H9 (cell line): ENCODE results near the gene ADI1. TPM values are rescaled to one million over a fixed set of nuclear protein-coding genes. Genes with fewer than 3 reads are reported as not detected.
A peak's percentile ranks its signal among the peaks of the same experiment; 100 is the strongest.

ENCODE experiments used
- DNase-seq: peaks from one replicate; pipeline ENCODE4 v3.0.0-alpha.2; 2017
- H2AFZ ChIP-seq: one replicate; pipeline ENCODE4 v1.6.1; 2013; ENCODE audit warnings: mild to moderate bottlenecking, low read length, control low read depth, moderate library complexity
- H2AK5ac ChIP-seq: 2 replicates; pipeline ENCODE4 v1.6.1; 2013; ENCODE audit warnings: low read length, control low read depth, mixed read lengths; ENCODE audit not compliant: insufficient read length
- H2BK120ac ChIP-seq: one replicate; pipeline ENCODE4 v1.6.1; 2013; ENCODE audit warnings: low read depth, mild to moderate bottlenecking, low read length, control low read depth, inconsistent platforms; ENCODE audit not compliant: poor library complexity, severe bottlenecking
- H2BK12ac ChIP-seq: 2 replicates; pipeline ENCODE4 v1.6.1; 2013; ENCODE audit warnings: low read length, control low read depth, mixed read lengths, low read depth; ENCODE audit not compliant: insufficient read length
- H2BK15ac ChIP-seq: 2 replicates; pipeline ENCODE4 v1.6.1; 2013; ENCODE audit warnings: low read depth, low read length, control low read depth
- H2BK20ac ChIP-seq: one replicate; pipeline ENCODE4 v1.6.1; 2013; ENCODE audit warnings: low read depth, mild to moderate bottlenecking, low read length, control low read depth, inconsistent platforms; ENCODE audit not compliant: poor library complexity, severe bottlenecking
- H2BK5ac ChIP-seq: 2 replicates; pipeline ENCODE4 v1.6.1; 2013; ENCODE audit warnings: low read length, control low read depth, mixed read lengths; ENCODE audit not compliant: insufficient read length
- H3K14ac ChIP-seq: 2 replicates; pipeline ENCODE4 v1.6.1; 2013; ENCODE audit warnings: low read length, control low read depth; ENCODE audit not compliant: insufficient read depth
- H3K18ac ChIP-seq: 2 replicates; pipeline ENCODE4 v1.6.1; 2013; ENCODE audit warnings: low read depth, mild to moderate bottlenecking, mixed read lengths, low read length, control low read depth; ENCODE audit not compliant: insufficient read length
- H3K23ac ChIP-seq: 2 replicates; pipeline ENCODE4 v1.6.1; 2013; ENCODE audit warnings: low read length, control low read depth, mixed read lengths, low read depth; ENCODE audit not compliant: insufficient read length
- H3K23me2 ChIP-seq: 2 replicates; pipeline ENCODE4 v1.6.1; 2013; ENCODE audit warnings: low read depth, mild to moderate bottlenecking, mixed read lengths, low read length, control low read depth; ENCODE audit not compliant: insufficient read length, poor library complexity, severe bottlenecking
- H3K27ac ChIP-seq: 2 replicates; pipeline ENCODE4 v1.5.1; 2013; ENCODE audit warnings: low read length, control low read depth, mixed read lengths, low read depth; ENCODE audit not compliant: insufficient read length
- H3K27me3 ChIP-seq: 2 replicates; pipeline ENCODE4 v1.6.1; 2013; ENCODE audit warnings: low read length, control low read depth, inconsistent platforms; ENCODE audit not compliant: insufficient read depth
- H3K4ac ChIP-seq: 2 replicates; pipeline ENCODE4 v1.6.1; 2013; ENCODE audit warnings: low read depth, mild to moderate bottlenecking, control low read depth, inconsistent platforms, low read length, moderate library complexity
- H3K4me1 ChIP-seq: 2 replicates; pipeline ENCODE4 v1.6.1; 2013; ENCODE audit warnings: low read length, control low read depth, inconsistent platforms; ENCODE audit not compliant: insufficient read depth
- H3K4me2 ChIP-seq: 2 replicates; pipeline ENCODE4 v1.6.1; 2013; ENCODE audit warnings: low read length, control low read depth, mixed read lengths; ENCODE audit not compliant: insufficient read length, insufficient read depth
- H3K56ac ChIP-seq: 2 replicates; pipeline ENCODE4 v1.6.1; 2013; ENCODE audit warnings: low read depth, mild to moderate bottlenecking, mixed read lengths, low read length, control low read depth; ENCODE audit not compliant: insufficient read length
- H3K79me1 ChIP-seq: 2 replicates; pipeline ENCODE4 v1.6.1; 2013; ENCODE audit warnings: low read depth, mild to moderate bottlenecking, moderate library complexity, low read length, control low read depth, inconsistent platforms; ENCODE audit not compliant: insufficient read depth, poor library complexity, severe bottlenecking
- H3K79me2 ChIP-seq: 2 replicates; pipeline ENCODE4 v1.6.1; 2013; ENCODE audit warnings: low read length, control low read depth, inconsistent platforms; ENCODE audit not compliant: insufficient read depth
- H3K9ac ChIP-seq: 2 replicates; pipeline ENCODE4 v1.6.1; 2013; ENCODE audit warnings: low read length, control low read depth, mixed read lengths; ENCODE audit not compliant: insufficient read length; ENCODE audit errors: extremely low read depth
- H3K9me3 ChIP-seq: one replicate; pipeline ENCODE4 v1.6.1; 2013; ENCODE audit warnings: low read depth, low read length, inconsistent platforms; ENCODE audit not compliant: control insufficient read depth
- H3T11ph ChIP-seq: one replicate; pipeline ENCODE4 v1.6.1; 2013; ENCODE audit warnings: mild to moderate bottlenecking, low read length, control low read depth, inconsistent platforms
- H4K20me1 ChIP-seq: one replicate; pipeline ENCODE4 v1.6.1; 2013; ENCODE audit not compliant: control insufficient read depth, insufficient read length, insufficient read depth
- H4K5ac ChIP-seq: 2 replicates; pipeline ENCODE4 v1.6.1; 2013; ENCODE audit warnings: low read depth, mild to moderate bottlenecking, mixed read lengths, low read length, control low read depth; ENCODE audit not compliant: insufficient read length
- H4K8ac ChIP-seq: replicated peaks from 2 replicates; pipeline ENCODE4 v1.6.1; 2013; ENCODE audit warnings: low read length, control low read depth, mixed read lengths, low read depth; ENCODE audit not compliant: insufficient read length
- H4K91ac ChIP-seq: 2 replicates; pipeline ENCODE4 v1.6.1; 2013; ENCODE audit warnings: low read depth, mild to moderate bottlenecking, moderate library complexity, mixed read lengths, low read length, control low read depth; ENCODE audit not compliant: insufficient read length
- H3K27ac Mint-ChIP-seq, 3 experiments: 2 replicates in 2 of 3; 3 replicates in 1 of 3; pipeline ENCODE4 v1.8.0; 2020 to 2021; ENCODE audit warnings: mixed read lengths in 3 of 3, mild to moderate bottlenecking in 1 of 3, moderate library complexity in 1 of 3
- H3K27me3 Mint-ChIP-seq: 2 replicates; pipeline ENCODE4 v1.8.0; 2021; ENCODE audit warnings: low read depth, mild to moderate bottlenecking, moderate library complexity, mixed read lengths
- H3K36me3 Mint-ChIP-seq, 3 experiments: 2 replicates in 2 of 3; 3 replicates in 1 of 3; pipeline ENCODE4 v1.8.0; 2020 to 2021; ENCODE audit warnings: low read depth in 3 of 3, mixed read lengths in 3 of 3; ENCODE audit not compliant: insufficient read depth in 1 of 3
- H3K4me1 Mint-ChIP-seq, 2 experiments: 2 replicates each; pipeline ENCODE4 v1.8.0; 2020; ENCODE audit warnings: mixed read lengths in 2 of 2
- H3K4me3 Mint-ChIP-seq, 2 experiments: 2 replicates in 1 of 2; 3 replicates in 1 of 2; pipeline ENCODE4 v1.8.0; 2020 to 2021; ENCODE audit warnings: mild to moderate bottlenecking in 2 of 2, mixed read lengths in 2 of 2, moderate library complexity in 1 of 2
- H3K9me3 Mint-ChIP-seq, 2 experiments: 2 replicates in 1 of 2; 3 replicates in 1 of 2; pipeline ENCODE4 v1.8.0; 2020; ENCODE audit warnings: mild to moderate bottlenecking in 2 of 2, mixed read lengths in 2 of 2, moderate library complexity in 1 of 2
- WGBS: extraction: QIAGEN DNeasy Blood & Tissue Kit; methylation state at CpG from one replicate; pipeline ENCODE4 v1.1.7; 2013; ENCODE audit warnings: missing lambda C conversion rate, low lambda C conversion rate, mixed read lengths; ENCODE audit not compliant: insufficient read length; ENCODE audit errors: extremely low coverage; 5-methylcytosine and 5-hydroxymethylcytosine counted together
- total RNA-seq: library from RNA; stranded (reverse); gene quantifications from 2 replicates; pipeline ENCODE4 v1.2.1, GENCODE V29; 2021
- TF ChIP-seq, protein P1 (sequence below): fragments of 200-600 bp; sonication (generic); conservative IDR thresholded peaks from 3 replicates; pipeline ENCODE4 v1.8.0; 2021; ENCODE audit warnings: antibody characterized with exemption, mild to moderate bottlenecking

The ADI1 gene
- total RNA-seq, 1 experiment from 2014 or later: 23.4 TPM

DNA sequence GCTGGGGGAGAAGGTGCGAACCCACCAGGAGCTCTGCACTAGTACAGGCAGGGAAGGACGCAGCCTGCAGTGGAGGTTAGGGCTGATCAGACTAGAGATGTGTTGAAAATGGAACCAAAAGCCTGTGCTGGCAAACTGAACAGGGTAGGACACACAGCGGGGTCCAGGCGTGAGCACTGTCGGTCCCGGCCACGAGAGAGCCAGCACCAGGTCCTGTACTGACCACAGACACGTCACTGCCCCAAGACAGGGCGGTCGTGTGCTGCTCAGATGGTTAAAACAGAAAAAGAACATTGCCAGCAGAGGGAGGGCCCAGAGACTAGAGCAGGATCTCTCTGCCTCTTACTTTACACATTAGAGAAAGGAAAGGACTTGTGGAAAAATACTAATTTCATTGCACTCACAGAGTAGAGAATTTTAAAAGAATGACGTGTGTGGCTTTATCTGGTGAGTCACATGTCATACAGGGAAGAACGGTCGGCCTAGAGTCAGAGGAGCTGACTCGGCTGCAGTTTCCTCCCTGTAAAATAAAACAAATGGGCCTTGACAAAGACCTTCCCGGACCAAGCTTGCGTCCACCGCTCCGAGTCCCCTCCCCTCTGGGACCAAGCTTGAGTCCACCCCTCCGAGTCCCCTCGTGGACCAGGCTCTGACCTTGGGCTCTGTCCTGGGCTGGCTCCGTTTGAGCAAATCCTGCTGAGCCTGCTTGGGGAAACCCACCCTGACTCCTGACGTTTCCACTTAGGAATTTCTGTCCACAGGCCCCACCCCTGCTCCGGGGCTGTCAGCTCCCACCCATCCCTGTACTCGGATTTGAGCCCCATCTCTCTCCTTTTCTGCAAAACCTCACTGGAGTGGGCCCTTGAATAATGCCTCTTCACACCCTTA lies 16.7 kb upstream of the ADI1 start:
- H3K27ac ChIP-seq: no peak overlapping the region
- peak overlapping the region; percentile 34 to 75 (median 62); a peak in 6 of 7 replicates for H3K27ac Mint-ChIP-seq

More for the DNA sequence above, 16.7 kb upstream of the ADI1 start:
- H3K79me2 ChIP-seq: no peaks in the 10 kb centered on the region
- H3K27me3 ChIP-seq: no peaks in the 10 kb centered on the region
- H3K14ac ChIP-seq: no peak overlapping the region; the same call in 1 of the 2 replicates
- H3K4me2 ChIP-seq: no peak overlapping the region
- TF ChIP-seq, protein P1, sequence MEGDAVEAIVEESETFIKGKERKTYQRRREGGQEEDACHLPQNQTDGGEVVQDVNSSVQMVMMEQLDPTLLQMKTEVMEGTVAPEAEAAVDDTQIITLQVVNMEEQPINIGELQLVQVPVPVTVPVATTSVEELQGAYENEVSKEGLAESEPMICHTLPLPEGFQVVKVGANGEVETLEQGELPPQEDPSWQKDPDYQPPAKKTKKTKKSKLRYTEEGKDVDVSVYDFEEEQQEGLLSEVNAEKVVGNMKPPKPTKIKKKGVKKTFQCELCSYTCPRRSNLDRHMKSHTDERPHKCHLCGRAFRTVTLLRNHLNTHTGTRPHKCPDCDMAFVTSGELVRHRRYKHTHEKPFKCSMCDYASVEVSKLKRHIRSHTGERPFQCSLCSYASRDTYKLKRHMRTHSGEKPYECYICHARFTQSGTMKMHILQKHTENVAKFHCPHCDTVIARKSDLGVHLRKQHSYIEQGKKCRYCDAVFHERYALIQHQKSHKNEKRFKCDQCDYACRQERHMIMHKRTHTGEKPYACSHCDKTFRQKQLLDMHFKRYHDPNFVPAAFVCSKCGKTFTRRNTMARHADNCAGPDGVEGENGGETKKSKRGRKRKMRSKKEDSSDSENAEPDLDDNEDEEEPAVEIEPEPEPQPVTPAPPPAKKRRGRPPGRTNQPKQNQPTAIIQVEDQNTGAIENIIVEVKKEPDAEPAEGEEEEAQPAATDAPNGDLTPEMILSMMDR: no peak
- no peak overlapping the region for H2BK120ac ChIP-seq
- no peaks in the 10 kb centered on the region for H3K79me1 ChIP-seq
- H3K23me2 ChIP-seq: no peaks in the 10 kb centered on the region
- no peak overlapping the region for H3K56ac ChIP-seq
- no peak overlapping the region for H3K9ac ChIP-seq
- H3K23ac ChIP-seq: no peak overlapping the region
- no peak overlapping the region for H2BK15ac ChIP-seq
- H2BK20ac ChIP-seq: no peak overlapping the region
- no peak for DNase-seq
- no peak overlapping the region for H3K18ac ChIP-seq
- no peaks in the 10 kb centered on the region for H3K9me3 ChIP-seq
- H2AK5ac ChIP-seq: no peak overlapping the region
- H3K4ac ChIP-seq: no peak overlapping the region
- no peaks in the 10 kb centered on the region; the same call in 1 of the 2 replicates for H3K4me1 ChIP-seq
- no peak overlapping the region for H4K91ac ChIP-seq
- H2BK12ac ChIP-seq: no peak overlapping the region
- no peak overlapping the region for H2BK5ac ChIP-seq
- Mint-ChIP-seq H3K4me3 (no peak overlapping the region), H3K4me1 (peaks cover 12 to 19% of the 10 kb centered on the region in 2 experiments), H3K27me3 (no peaks in the 10 kb centered on the region), H3K9me3 (no peaks in the 10 kb centered on the region), H3K36me3 (peaks cover 1 to 14% (median 13%) of the 10 kb centered on the region in 3 experiments; a peak in 6 of 7 replicates)
- H2AFZ ChIP-seq: no peak overlapping the region
- H4K8ac ChIP-seq: no peak overlapping the region
- no peak overlapping the region for H4K5ac ChIP-seq
- no peaks in the 10 kb centered on the region for H4K20me1 ChIP-seq
- no CpG with 5 or more reads among the region's 24 CpGs for WGBS
- H3T11ph ChIP-seq: no peak overlapping the region
